Measurements from ENCODE around the gene ITPKC.
"Not testable (repeated sequence)": the region's sequence is repeated elsewhere in the genome, so short reads cannot be mapped to it uniquely, and the experiment has no call there.

ITPKC gene

DNA sequence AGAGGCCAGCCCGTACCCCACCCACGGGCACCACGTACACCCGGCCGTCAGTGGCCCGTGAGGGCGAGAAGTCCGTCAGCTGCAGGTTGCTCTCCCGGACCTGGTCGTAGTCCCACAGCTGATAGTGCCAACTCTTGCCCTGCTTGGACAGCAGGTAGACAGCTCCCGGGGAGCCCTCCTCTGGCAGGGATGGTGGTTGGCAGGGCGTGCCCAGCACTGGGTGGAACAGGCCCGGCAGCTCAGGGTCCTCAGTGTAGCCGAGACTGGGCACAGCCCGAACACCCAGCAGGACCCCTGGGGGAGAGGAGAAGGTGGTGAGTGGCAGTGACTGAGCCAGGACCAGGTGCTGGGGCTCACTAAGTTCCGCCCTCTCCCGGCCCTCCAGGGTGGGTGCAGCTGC is 25.6 kb downstream of the ITPKC start:
- no peak for DNase-seq

DNA sequence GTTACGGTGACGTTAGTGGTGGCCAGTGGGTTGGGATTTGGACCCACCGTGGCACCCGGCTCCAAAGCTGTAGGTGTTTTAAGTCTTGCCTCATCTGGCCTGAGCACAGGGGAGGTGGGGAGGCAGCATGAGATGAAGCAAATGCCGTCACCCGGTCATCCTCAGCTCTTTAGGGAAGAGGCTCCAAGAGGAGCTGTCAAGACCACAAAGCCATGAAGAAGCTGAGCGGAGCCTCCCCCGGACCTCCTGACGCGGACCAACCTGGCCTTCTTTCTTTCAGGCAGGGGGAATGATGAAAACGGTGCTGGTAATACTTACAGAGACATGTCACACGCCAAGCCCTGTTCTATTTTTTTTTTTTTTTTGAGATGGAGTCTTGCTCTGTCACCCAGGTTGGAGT is 26.0 kb downstream of the ITPKC start:
- DNase-seq, result no peak

GRCh38 chr19:40743926-40744325 is 27.0 kb downstream of the ITPKC start:
- DNase-seq, result no peak

DNA sequence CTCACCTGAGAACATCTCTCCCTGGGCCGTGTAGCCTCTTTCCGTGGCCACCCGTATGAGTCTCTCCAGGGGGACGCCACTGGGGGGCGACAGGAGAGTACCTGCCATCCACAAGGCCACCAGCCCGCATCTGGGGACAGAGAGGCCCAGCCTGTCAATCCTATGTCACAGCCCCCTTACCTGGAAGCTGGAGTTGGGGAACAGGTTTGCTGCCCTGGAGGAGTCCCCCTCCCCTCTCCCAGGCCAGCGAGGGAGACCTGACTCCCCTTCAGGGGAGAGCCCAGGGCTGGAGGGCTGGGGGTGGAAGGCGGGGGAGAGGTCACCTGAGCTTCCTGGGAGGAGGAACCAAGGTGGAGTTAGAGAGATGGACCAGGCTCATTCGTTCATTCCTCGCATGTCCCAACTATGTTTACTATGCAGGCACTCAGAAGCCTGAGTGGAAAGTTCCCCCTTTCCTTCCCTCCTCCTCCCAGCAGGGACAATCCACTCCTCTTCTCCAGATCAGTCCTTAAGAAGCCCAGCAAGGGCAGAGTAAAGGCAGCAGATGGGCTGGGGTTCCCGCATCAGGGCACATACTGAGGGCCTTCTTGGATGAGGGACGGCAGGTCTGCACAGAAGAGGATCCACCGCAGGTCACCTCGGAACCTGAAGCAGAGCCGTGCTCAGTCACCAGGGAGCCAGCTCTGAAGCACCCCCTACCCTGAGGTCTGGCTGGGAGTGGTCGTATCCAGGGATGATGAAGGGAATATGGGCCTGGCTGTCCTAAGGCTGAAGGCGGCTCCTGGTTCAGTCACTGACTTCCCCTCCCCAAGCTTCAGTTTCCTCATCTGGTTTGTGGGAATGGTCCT is 27.9 kb downstream of the ITPKC start:
- peak; percentile 38 for DNase-seq

DNA sequence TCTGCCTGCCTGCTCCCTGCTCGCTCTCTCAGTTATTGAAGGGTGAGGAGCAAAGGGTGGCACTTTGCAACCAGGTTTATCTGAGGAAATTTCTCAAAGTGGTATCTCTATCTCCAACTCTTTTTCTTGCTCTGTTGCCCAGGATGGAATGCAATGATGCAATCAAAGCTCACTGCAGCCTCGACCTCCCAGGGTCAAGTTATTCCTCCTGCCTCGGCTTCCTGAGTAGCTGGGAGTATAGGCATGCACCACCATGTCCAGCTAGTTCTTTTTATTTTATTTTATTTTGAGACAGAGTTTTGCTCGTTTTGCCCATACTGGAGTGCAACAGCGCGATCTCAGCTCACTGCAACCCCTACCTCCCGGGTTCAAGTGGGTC is 28.5 kb downstream of the ITPKC start:
- no peak for DNase-seq

- DNase-seq, result no peak
Measured at GRCh38 chr19:40747536-40747935, 30.6 kb downstream of the ITPKC start.

- DNase-seq, result peak; percentile 100
Measured at GRCh38 chr19:40750058-40750873, 33.4 kb downstream of the ITPKC start, which contains the start of gene ACTMAP. ACTMAP (minus strand) TSS chr19:40750477; CDS start chr19:40749803, 674 bp downstream.

GRCh38 chr19:40750874-40751537 is 34.1 kb downstream of the ITPKC start, which contains the start of gene SNRPA:
SNRPA (plus strand) TSS chr19:40751203; CDS start chr19:40751409, 206 bp downstream.
- DNase-seq, result peak; percentile 99

GRCh38 chr19:40752257-40752781 is 35.4 kb downstream of the ITPKC start:
- peak; percentile 33 for DNase-seq

GRCh38 chr19:40754611-40755247 is 37.8 kb downstream of the ITPKC start:
- DNase-seq, result no peak

- DNase-seq, result no peak
Measured at GRCh38 chr19:40755248-40755624, 38.3 kb downstream of the ITPKC start.

DNA sequence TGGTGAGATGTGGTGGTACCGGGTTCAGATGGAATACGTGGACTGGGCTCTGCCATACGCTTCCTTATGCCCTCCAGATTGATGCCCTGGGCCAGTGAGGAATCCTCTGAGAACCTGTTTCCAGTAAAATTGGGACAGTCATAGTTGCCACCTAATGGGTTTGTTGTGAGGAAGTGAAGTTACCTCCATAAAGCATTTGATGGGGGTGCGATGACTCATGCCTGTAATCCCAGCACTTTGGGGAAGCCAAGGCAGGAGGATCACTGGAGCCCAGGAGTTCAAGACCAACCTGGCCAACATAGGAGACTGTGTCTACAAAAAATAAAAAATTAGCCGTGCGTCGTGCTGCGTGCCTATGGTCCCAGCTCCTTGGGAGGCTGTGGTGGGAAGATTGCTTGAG is 38.9 kb downstream of the ITPKC start:
- no peak for DNase-seq

GRCh38 chr19:40756502-40757110 is 39.7 kb downstream of the ITPKC start:
- DNase-seq, result no peak

- DNase-seq, result no peak
Measured at GRCh38 chr19:40758491-40758890, 41.6 kb downstream of the ITPKC start.

DNA sequence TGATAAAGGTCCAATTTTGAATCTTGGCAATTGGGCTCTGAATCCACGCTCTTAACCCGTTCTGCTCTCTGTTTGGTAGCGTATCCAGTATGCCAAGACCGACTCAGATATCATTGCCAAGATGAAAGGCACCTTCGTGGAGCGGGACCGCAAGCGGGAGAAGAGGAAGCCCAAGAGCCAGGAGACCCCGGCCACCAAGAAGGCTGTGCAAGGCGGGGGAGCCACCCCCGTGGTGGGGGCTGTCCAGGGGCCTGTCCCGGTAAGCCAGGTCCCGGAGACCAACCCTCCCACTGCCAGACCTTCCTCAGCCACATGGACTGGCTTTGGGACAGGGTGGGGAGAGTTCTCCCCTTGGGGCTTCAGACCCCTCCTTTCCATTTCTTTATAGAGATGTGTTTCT is 42.4 kb downstream of the ITPKC start:
- DNase-seq, result no peak

- DNase-seq, result no peak
Measured at GRCh38 chr19:40762754-40763470, 46.0 kb downstream of the ITPKC start.

- DNase-seq, result no peak
Measured at GRCh38 chr19:40763526-40763925, 46.6 kb downstream of the ITPKC start.

- DNase-seq, result no peak
Measured at GRCh38 chr19:40763963-40764362, 47.1 kb downstream of the ITPKC start.

- not testable (repeated sequence) for DNase-seq
Measured at GRCh38 chr19:40766385-40766784, 49.5 kb downstream of the ITPKC start.

DNA sequence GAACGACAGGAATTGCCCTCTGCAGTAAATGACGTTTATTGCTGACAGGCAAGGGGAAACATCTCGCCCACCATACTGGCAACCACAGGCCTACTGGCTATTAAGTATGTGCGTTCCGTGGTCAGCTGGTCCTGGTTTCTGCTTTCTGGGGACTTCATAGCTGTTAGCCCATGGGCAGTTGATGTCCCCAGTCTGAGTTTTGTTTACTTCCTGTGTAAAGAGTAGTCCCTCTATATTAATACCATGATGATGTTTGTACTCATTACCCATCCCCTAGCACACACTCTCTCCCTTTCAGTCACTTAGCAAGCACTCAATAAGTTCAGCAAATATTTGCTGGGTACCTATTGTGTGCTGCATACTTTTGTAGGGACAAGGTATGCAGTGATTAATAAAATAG is 52.0 kb downstream of the ITPKC start:
- no peak for DNase-seq

DNA sequence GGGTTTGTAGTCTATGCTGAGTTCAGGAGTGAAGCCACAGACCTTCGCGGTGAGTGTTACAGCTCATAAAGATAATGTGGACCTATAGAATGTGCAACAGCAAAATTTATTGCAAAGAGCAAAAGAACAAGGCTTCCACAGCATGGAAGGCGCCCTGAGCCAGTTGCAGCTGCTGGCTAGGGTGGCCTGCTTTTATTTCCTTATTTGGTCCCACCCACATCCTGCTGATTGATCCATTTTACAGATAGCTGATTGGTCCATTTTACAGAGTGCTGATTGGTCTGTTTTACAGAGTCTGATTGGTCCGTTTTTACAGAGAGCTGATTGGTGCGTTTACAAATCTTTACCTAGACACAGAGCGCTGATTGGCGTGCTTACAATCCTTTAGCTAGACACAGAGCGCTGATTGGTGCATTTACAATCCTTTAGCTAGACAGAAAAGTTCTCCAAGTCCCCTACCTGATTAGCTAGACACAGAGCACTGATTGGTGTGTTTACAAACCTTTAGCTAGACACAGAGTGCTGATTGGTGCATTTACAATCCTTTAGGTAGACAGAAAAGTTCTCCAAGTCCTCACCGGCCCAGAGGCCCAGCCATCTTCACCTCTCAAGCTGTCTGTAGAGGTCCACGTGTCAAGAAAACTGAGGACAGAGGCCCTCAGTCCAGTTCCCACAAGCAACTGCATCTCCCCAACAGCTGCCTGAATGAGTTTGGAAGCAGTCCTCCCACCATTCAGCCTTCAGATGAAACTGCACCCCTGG is 54.4 kb downstream of the ITPKC start:
- DNase-seq, result peak; percentile 45

Data from hematopoietic multipotent progenitor cell treated with erythropoietin and hydrocortisone succinate and interleukin-3 and kit ligand, for 6 days (in vitro differentiated cells).